HG03159 (cell line): Measurements from ENCODE around the gene MRPS22.

ENCODE experiments used
- ATAC-seq: cut with Tn5 transposase; IDR thresholded peaks from one replicate; pipeline ENCODE4 v1.9.1; 2021; ENCODE audit warnings: mild to moderate bottlenecking, moderate library complexity; ENCODE audit not compliant: unreplicated experiment

The MRPS22 gene

DNA sequence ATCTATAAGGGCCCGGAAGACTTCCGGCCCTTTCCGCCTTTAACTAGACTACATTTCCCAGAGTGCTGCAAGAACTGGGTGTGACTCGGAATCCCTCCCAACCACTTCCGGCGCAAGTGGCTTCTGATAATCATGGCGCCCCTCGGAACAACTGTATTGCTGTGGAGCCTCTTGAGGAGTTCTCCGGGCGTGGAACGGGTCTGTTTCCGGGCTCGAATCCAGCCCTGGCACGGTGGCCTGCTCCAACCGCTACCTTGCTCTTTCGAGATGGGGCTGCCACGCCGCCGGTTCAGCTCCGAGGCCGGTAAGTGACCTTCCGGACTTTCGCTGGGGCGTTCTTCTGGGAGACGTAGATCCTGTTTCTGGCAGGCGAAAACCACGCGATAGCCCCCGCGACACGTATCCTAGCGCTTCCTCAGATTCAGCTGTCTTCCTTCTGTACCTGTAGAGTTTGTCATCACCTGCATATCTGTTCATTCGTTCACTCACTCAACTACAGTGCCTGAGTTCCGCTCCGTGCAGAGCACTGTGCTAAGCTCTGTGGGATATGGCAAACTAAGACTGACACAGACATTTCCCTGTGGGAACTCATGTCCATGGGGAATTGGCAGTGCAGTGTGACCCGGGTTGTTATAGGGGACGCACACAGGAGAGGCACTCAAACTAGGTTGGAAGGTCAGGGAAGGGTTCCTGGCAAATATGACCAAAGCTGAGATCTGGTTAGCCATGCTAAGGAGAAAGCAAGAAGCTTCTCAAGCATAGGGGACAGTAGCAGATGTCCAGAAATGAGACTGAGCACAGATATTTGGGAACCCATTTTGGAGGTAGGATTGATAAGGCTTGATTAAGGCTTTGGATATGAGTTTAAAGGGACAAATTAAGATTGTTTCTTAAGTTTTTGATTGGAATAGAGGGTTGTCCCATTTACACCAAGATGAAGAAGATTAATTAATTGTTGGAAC is at the start of gene MRPS22:
MRPS22 (plus strand) TSS at position 126 of the 962 bp plus-strand sequence; CDS start at position 133, 7 bp downstream.
- peak; percentile 99 for ATAC-seq

GRCh38 chr3:139295040-139295439 is 48.8 kb upstream of the MRPS22 start:
- ATAC-seq = no peak

GRCh38 chr3:139296141-139296718 is 47.6 kb upstream of the MRPS22 start:
- no peak for ATAC-seq

DNA sequence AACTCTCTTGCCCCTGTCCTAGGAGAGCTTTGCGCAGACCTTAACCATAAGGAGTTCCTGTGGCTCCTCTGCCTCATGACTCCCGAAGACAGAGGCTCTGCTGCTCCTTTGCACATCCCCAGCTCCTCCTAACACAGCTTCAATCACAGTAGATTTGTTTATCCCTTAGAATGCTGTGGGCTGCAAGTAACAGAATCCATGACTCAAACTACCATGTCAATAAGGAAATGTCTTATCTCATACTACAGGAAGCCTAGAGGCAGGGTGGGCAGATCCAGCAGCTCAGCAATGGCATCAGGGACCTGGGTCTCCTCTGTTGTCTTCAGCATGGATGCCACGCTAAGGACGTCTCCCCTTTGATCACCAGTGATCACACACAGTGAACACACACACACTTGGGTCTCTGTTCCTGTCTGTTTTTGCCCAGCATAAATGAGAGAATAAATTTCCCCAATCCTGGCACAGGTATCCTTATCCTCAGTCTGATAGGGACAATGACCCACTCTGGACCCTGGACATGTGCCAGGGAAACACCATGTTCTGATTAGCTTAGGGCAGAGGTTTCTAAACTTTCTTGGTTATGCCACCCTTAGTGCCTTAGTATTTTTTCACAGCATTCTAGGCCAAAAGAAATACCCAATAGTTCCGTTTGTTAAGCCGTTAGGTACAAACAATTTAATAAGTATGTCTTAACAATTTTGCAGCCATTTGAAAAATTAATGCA is 46.1 kb upstream of the MRPS22 start:
- ATAC-seq = no peak

GRCh38 chr3:139299261-139300132 is 44.3 kb upstream of the MRPS22 start:
- ATAC-seq = no peak

DNA sequence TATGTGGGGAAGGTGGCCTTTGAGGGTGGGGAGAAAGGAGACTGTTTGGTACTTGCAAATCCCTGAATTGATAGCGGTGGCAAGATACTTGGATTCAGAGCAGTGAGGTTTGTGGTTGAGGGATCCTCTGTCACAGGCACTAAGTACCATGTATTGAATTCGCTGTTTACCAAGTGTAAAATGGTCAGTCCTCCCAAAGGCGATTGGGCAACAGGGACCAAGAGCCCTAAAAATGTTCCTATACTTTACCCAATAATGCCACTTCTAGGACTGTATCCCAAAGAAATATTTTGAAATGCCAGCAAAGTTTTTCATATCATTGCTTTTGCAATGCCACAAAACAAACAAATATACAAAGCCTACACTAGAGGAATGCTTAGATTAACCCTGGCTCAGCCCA is 43.4 kb upstream of the MRPS22 start:
- no peak for ATAC-seq

DNA sequence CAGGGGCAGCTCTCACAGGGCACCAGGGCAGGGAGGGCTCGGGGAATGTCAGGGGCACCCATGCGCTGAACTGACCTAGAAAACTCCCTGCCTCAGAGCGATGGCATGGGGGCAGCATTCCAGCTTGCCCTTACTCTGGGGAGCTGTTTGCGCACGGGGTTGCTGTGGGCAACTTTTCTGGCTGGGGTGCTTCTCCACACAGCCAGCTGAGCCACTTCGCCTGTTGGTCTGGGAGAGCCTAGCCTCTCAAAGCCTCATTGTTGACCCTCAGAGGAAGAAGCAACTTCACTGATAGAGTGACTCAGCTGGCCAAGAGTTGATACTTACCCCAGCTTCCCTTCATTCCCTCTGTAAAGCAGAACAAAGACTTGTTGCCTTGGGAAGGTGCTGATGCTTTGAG is 42.6 kb upstream of the MRPS22 start:
- no peak for ATAC-seq

GRCh38 chr3:139301654-139302053 is 42.2 kb upstream of the MRPS22 start:
- no peak for ATAC-seq

GRCh38 chr3:139302084-139302800 is 41.6 kb upstream of the MRPS22 start:
- ATAC-seq = no peak

GRCh38 chr3:139302801-139303113 is 41.1 kb upstream of the MRPS22 start:
- ATAC-seq = no peak

DNA sequence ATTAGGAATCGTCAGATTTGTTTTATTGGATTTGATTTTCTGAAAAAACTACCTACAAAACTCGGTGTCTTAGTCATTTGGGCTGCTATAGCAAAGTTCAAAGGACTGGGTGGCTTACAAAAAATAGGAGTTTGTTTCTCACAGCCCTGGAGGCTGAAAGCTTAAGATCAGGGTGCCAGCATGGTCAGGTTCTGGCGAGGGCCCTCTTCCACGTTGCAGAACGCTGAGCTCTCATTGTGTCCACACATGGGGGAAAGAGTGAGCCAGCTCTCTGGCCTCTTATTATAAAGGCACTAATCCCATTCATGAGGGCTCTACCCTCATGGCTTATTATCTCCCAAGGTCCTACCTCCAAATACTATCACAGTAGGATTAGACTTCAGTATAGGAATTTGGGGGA is 40.6 kb upstream of the MRPS22 start:
- ATAC-seq = no peak

- ATAC-seq = no peak
These were observed 39.4 kb upstream of the MRPS22 start for GRCh38 chr3:139304383-139304782.

DNA sequence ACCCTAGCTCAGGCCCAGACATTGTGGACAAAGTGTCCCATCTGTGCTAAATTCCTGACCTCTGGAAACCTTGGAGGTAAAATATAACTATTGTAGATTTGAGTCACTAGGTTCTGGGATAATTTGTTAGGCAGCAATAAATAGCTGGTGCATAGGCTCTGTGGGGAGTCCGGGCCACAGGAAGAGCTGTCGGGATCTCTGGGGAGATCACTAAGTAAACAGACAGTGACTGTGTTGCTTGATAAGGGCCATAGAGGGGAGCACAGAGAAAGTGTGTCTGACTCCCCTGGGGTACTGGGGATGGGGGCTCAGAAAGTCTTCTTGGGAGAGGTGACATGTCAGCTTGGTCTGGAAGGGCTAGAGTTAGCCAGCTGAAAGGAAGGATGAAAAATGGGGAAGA is 37.7 kb upstream of the MRPS22 start:
- ATAC-seq = no peak

GRCh38 chr3:139307072-139307491 is 36.7 kb upstream of the MRPS22 start:
- no peak for ATAC-seq

DNA sequence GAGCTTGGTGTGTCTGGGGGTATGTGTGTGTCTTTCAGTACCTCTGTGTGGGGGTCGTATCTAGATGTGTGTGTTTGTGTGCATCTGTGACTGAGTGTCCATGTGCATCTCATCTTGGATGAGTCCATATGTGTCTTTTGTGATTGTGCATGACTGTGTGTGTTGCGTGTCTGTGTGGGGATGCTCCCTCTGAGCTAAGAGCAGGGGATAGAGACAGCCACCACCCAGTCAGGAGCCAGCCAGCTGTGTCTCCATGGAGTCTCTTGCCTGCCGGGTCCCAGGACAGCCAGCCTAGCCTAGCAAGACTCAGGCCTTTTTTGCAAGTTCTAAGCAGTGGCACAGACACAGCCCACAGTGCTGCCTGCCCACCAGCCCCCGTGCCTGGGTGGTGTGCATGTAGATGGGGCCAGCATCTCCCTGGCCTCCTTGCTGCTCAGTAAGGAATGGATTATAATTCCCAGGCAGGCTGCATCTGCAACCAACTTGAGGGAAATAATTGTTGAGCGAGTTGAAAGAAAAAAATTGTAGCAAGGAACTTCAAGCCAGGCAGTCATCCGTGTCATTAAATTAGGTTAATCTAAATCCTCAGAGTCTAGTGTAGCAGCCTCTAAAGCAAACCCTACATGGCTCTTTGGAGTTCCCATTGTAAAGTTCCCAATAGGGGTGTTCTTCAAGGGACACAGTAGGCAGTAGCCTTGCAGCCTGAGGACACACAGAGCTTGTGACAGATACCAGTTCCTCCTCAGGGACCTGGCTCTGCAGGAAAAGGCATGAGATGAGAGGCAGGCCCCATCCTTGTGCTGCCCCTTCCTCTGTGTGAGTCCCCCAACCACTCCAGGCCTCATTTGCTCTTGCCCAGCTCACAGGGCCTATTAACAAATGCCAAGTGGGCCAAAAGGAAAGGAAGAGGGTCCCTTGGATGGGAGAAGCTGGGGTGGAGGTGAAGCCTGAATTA is 35.9 kb upstream of the MRPS22 start:
- no peak for ATAC-seq

DNA sequence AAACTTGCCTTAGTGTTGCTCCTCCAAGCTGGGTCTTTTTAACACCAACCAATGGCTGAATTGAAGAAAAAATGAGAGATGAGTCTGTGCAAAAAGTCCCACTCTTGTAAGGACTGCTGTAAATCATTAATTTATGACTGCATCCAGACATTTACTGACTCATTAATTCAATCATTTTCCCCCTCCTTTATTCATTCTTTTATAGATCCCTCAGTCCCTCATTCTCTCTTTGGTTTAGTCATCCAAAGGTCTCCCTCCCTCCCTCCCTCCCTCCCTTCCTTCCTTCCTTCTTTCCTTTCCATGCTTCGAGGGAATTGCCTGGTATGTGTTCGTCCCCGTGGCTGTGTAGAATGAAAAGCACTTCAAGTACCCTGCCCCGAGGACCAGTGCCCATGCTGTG is 35.3 kb upstream of the MRPS22 start:
- no peak for ATAC-seq

GRCh38 chr3:139309061-139309591 is 34.7 kb upstream of the MRPS22 start:
- no peak for ATAC-seq

- no peak for ATAC-seq
These were observed 33.9 kb upstream of the MRPS22 start for GRCh38 chr3:139309880-139310279.

GRCh38 chr3:139310474-139310933 is 33.3 kb upstream of the MRPS22 start:
- ATAC-seq = no peak
